C4-2B (cell line): ENCODE measurements around the gene PKMYT1.

Experiments
- CTCF ChIP-seq: fragments of 450-650 bp; conservative IDR thresholded peaks from 2 replicates; pipeline ENCODE4 v1.5.1; 2017; ENCODE audit warnings: mild to moderate bottlenecking
- ZFX ChIP-seq: fragments of 450-650 bp; IDR thresholded peaks from 2 replicates; pipeline ENCODE4 v1.6.1; 2017

GRCh38 chr16:2991566-2992261 lies 11.5 kb upstream of the PKMYT1 start:
- no peak for TF ChIP-seq CTCF
- no peak for TF ChIP-seq ZFX
